K562 (cell line): Measurements from ENCODE around the gene HNMT. TPM values are rescaled to one million over a fixed set of nuclear protein-coding genes. Genes with fewer than 3 reads are reported as not detected.
A peak's percentile ranks its signal among the peaks of the same experiment; 100 is the strongest.

ENCODE experiments used
- CEBPG ChIP-seq, 3 experiments: fragments of 200-800 bp in 1 of 3; sonication (Bioruptor generic) in 1 of 3; sonication (generic) in 1 of 3; formaldehyde crosslinking in 1 of 3; IDR thresholded peaks in 2 of 3; conservative IDR thresholded peaks in 1 of 3; 2 replicates each; pipeline versions ENCODE4 v1.6.1 to v1.8.0; 2016 to 2022; ENCODE audit warnings: missing compliant biosample characterization in 2 of 3, missing genetic modification characterization in 2 of 3, mild to moderate bottlenecking in 1 of 3, missing genetic modification reagents in 1 of 3
- EHMT2 ChIP-seq: fragments of 450-650 bp; IDR thresholded peaks from 2 replicates; pipeline ENCODE4 v1.6.1; 2018; ENCODE audit warnings: antibody characterized with exemption
- ELF1 ChIP-seq: fragments of 200-800 bp; sonication (Bioruptor generic); IDR thresholded peaks from 2 replicates; pipeline ENCODE4 v1.6.1; 2016; ENCODE audit warnings: missing genetic modification characterization, missing compliant biosample characterization
- EP400 ChIP-seq: fragments of 450-650 bp; IDR thresholded peaks from 2 replicates; pipeline ENCODE4 v1.6.1; 2017; ENCODE audit warnings: antibody characterized with exemption, mild to moderate bottlenecking, moderate library complexity
- FOXA3 ChIP-seq, 2 experiments: fragments of 450-650 bp in 1 of 2; sonication (generic) in 1 of 2; formaldehyde crosslinking; IDR thresholded peaks in 1 of 2; conservative IDR thresholded peaks in 1 of 2; 2 replicates each; pipeline versions ENCODE4 v1.4.0 to v1.8.0; 2020 to 2022; ENCODE audit warnings: mild to moderate bottlenecking in 2 of 2, missing genetic modification reagents in 1 of 2
- HCFC1 ChIP-seq: IDR thresholded peaks from 2 replicates; pipeline ENCODE4 v1.6.1; 2012; ENCODE audit warnings: low read depth, low read length, improper control_type of control experiment
- HIVEP1 ChIP-seq: fragments of 250-450 bp; sonication (Bioruptor Pico); IDR thresholded peaks from 2 replicates; pipeline ENCODE4 v1.4.0; 2020; ENCODE audit warnings: mild to moderate bottlenecking
- NFATC3 ChIP-seq: fragments of 450-650 bp; IDR thresholded peaks from 2 replicates; pipeline ENCODE4 v1.6.1; 2017; ENCODE audit warnings: mild to moderate bottlenecking
- OTX1 ChIP-seq: fragments of 450-650 bp; formaldehyde crosslinking; IDR thresholded peaks from 2 replicates; pipeline ENCODE4 v1.4.0; 2022; ENCODE audit warnings: mild to moderate bottlenecking
- RBM34 ChIP-seq: fragments of 200-400 bp; formaldehyde crosslinking; IDR thresholded peaks from 2 replicates; pipeline ENCODE4 v1.6.1; 2018; ENCODE audit warnings: low read length, borderline replicate concordance; ENCODE audit not compliant: insufficient read depth
- RFX1 ChIP-seq: fragments of 450-650 bp; IDR thresholded peaks from 2 replicates; pipeline ENCODE4 v1.6.1; 2016; ENCODE audit warnings: mild to moderate bottlenecking, moderate library complexity
- SMARCA5 ChIP-seq: fragments of 450-650 bp; IDR thresholded peaks from 2 replicates; pipeline ENCODE4 v1.6.1; 2016
- SREBF1 ChIP-seq: fragments of 150-350 bp; IDR thresholded peaks from 2 replicates; pipeline ENCODE4 v1.6.1; 2014; ENCODE audit warnings: antibody characterized with exemption, low read depth, low read length, borderline replicate concordance
- STAT5A ChIP-seq: IDR thresholded peaks from 2 replicates; pipeline ENCODE4 v1.6.1; 2012; ENCODE audit warnings: low read length, inconsistent platforms, borderline replicate concordance
- SUPT5H ChIP-seq: fragments of 450-650 bp; IDR thresholded peaks from 2 replicates; pipeline ENCODE4 v1.6.1; 2016
- TBP ChIP-seq: optimal IDR thresholded peaks from 2 replicates; pipeline ENCODE3; 2011; ENCODE audit warnings: low read depth, low read length, improper control_type of control experiment
- TOE1 ChIP-seq, 2 experiments: fragments of 450-650 bp in 1 of 2; sonication (generic) in 1 of 2; formaldehyde crosslinking in 1 of 2; IDR thresholded peaks; 2 replicates each; pipeline versions ENCODE4 v1.7.1 to v1.8.0; 2016 to 2022; ENCODE audit warnings: borderline replicate concordance in 2 of 2, mild to moderate bottlenecking in 2 of 2, antibody characterized with exemption in 1 of 2, inconsistent platforms in 1 of 2, low read depth in 1 of 2, missing genetic modification reagents in 1 of 2, moderate library complexity in 1 of 2
- TRIM28 ChIP-seq: fragments of 450-650 bp; IDR thresholded peaks from 2 replicates; pipeline ENCODE4 v1.6.1; 2017
- ZNF232 ChIP-seq: sonication (generic); formaldehyde crosslinking; IDR thresholded peaks from 2 replicates; pipeline ENCODE4 v1.8.0; 2022; ENCODE audit warnings: mild to moderate bottlenecking, missing genetic modification reagents
- ZNF586 ChIP-seq: fragments of 450-650 bp; formaldehyde crosslinking; conservative IDR thresholded peaks from 2 replicates; pipeline ENCODE4 v1.4.0; 2020; ENCODE audit warnings: mild to moderate bottlenecking, moderate library complexity
- ZNF764 ChIP-seq: fragments of 250-450 bp; sonication (Bioruptor Pico); IDR thresholded peaks from 2 replicates; pipeline ENCODE4 v1.4.0; 2020; ENCODE audit warnings: low read depth, mild to moderate bottlenecking, moderate library complexity
- ZZZ3 ChIP-seq: fragments of 450-650 bp; IDR thresholded peaks from 2 replicates; pipeline ENCODE4 v1.6.1; 2016; ENCODE audit warnings: antibody characterized with exemption, mild to moderate bottlenecking, moderate library complexity
- polyA plus RNA-seq, 8 experiments: library from polyadenylated mRNA; depleted of rRNA in 4 of 8; stranded (reverse) in 5 of 8; unstranded in 3 of 8; fragments of >200 nt; fragmentation: Nextera tagmentation in 2 of 8; fragmentation: Illumina TruSeq in 1 of 8; extraction: Ambion mirVana in 2 of 8; extraction: Trizol in 1 of 8; gene quantifications; 2 replicates each; pipeline versions ENCODE4 v1.2.1 to v1.2.3, GENCODE V29; 2011 to 2014; ENCODE audit warnings: inconsistent platforms in 1 of 8, missing spikeins in 1 of 8
- total RNA-seq, 7 experiments: library from RNA; depleted of rRNA in 6 of 7; stranded (reverse); fragments of >200 nt in 6 of 7; fragmentation: Illumina TruSeq in 2 of 7; extraction: Trizol in 2 of 7; gene quantifications; 2 replicates each; pipeline versions ENCODE4 v1.2.1 to v1.2.3, GENCODE V29; 2011 to 2021; ENCODE audit warnings: low replicate concordance in 1 of 7
- TF ChIP-seq, protein P1 (sequence below): fragments of 450-650 bp; IDR thresholded peaks from 2 replicates; pipeline ENCODE4 v1.6.1; 2016; ENCODE audit warnings: antibody characterized with exemption
- TF ChIP-seq, protein P2 (sequence below): sonication (generic); formaldehyde crosslinking; IDR thresholded peaks from 2 replicates; pipeline ENCODE4 v1.8.1; 2023; ENCODE audit warnings: mild to moderate bottlenecking, missing genetic modification reagents, moderate library complexity
- TF ChIP-seq, protein P3 (sequence below): fragments of 450-650 bp; IDR thresholded peaks from 2 replicates; pipeline ENCODE4 v1.6.1; 2017; ENCODE audit warnings: antibody characterized with exemption, mild to moderate bottlenecking

The HNMT gene
- total and polyA plus RNA-seq, 9 of the 15 experiments (the other 6 are each of a cell fraction or from before 2014, with no cell fraction given): 3.1 to 10.9 (median 5.3) TPM

DNA sequence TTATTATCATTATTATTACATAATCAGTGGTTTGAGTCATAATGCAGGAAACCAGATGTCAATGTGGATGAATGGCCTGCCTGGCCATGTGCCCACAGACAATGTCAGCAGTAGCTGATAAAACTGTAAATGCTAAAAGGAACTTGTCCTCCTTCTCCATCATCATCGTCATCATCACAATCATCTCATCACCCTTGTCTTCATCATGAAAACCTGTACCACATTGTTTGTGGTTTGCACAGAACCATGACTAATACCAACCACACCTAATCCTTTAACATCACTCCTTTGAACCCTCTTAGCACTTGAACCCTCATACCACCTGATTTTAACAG is 96.0 kb downstream of the HNMT start (continued):
- TF ChIP-seq, protein P1, sequence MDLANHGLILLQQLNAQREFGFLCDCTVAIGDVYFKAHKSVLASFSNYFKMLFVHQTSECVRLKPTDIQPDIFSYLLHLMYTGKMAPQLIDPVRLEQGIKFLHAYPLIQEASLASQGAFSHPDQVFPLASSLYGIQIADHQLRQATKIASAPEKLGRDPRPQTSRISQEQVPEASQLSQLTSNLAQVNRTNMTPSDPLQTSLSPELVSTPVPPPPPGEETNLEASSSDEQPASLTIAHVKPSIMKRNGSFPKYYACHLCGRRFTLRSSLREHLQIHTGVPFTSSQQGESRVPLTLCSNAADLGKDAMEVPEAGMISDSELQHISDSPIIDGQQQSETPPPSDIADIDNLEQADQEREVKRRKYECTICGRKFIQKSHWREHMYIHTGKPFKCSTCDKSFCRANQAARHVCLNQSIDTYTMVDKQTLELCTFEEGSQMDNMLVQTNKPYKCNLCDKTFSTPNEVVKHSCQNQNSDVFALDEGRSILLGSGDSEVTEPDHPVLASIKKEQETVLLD: peak; percentile 61; the same call in 1 of the 2 replicates
- TF ChIP-seq ZZZ3 (no peak), CEBPG (CRISPR knock-in tag; IDR thresholded peaks at IDR 0.05) (no peak), CEBPG (tag; conservative IDR thresholded peaks at IDR 0.05 in 1 of 2, IDR thresholded peaks at IDR 0.05 in 1 of 2) (peak; percentile 70 to 88), SMARCA5 (no peak), EP400 (no peak; the same call in 1 of the 2 replicates), HCFC1 (no peak), ELF1 (tag) (no peak), SREBF1 (no peak), RBM34 (no peak), ZNF764 (no peak), TOE1 (IDR thresholded peaks at IDR 0.05; ENCODE audit: borderline replicate concordance) (0 out of 2 replicates have a peak, but pooled peaks have one; percentile 28), TOE1 (CRISPR knock-in tag; IDR thresholded peaks at IDR 0.05; ENCODE audit: borderline replicate concordance, low read depth) (no peak), TRIM28 (no peak), FOXA3 (CRISPR knock-in tag; conservative IDR thresholded peaks at IDR 0.05 in 1 of 2, IDR thresholded peaks at IDR 0.05 in 1 of 2) (no peak), HIVEP1 (CRISPR knock-in tag) (no peak), ZNF586 (CRISPR knock-in tag) (no peak), TBP (no peak), NFATC3 (no peak), STAT5A (peak; percentile 83), OTX1 (CRISPR knock-in tag) (no peak), RFX1 (no peak), ZNF232 (CRISPR knock-in tag) (no peak), EHMT2 (peak; percentile 85), SUPT5H (no peak)
- TF ChIP-seq, protein P2, sequence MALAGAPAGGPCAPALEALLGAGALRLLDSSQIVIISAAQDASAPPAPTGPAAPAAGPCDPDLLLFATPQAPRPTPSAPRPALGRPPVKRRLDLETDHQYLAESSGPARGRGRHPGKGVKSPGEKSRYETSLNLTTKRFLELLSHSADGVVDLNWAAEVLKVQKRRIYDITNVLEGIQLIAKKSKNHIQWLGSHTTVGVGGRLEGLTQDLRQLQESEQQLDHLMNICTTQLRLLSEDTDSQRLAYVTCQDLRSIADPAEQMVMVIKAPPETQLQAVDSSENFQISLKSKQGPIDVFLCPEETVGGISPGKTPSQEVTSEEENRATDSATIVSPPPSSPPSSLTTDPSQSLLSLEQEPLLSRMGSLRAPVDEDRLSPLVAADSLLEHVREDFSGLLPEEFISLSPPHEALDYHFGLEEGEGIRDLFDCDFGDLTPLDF (CRISPR knock-in tag): no peak
- TF ChIP-seq, protein P3, sequence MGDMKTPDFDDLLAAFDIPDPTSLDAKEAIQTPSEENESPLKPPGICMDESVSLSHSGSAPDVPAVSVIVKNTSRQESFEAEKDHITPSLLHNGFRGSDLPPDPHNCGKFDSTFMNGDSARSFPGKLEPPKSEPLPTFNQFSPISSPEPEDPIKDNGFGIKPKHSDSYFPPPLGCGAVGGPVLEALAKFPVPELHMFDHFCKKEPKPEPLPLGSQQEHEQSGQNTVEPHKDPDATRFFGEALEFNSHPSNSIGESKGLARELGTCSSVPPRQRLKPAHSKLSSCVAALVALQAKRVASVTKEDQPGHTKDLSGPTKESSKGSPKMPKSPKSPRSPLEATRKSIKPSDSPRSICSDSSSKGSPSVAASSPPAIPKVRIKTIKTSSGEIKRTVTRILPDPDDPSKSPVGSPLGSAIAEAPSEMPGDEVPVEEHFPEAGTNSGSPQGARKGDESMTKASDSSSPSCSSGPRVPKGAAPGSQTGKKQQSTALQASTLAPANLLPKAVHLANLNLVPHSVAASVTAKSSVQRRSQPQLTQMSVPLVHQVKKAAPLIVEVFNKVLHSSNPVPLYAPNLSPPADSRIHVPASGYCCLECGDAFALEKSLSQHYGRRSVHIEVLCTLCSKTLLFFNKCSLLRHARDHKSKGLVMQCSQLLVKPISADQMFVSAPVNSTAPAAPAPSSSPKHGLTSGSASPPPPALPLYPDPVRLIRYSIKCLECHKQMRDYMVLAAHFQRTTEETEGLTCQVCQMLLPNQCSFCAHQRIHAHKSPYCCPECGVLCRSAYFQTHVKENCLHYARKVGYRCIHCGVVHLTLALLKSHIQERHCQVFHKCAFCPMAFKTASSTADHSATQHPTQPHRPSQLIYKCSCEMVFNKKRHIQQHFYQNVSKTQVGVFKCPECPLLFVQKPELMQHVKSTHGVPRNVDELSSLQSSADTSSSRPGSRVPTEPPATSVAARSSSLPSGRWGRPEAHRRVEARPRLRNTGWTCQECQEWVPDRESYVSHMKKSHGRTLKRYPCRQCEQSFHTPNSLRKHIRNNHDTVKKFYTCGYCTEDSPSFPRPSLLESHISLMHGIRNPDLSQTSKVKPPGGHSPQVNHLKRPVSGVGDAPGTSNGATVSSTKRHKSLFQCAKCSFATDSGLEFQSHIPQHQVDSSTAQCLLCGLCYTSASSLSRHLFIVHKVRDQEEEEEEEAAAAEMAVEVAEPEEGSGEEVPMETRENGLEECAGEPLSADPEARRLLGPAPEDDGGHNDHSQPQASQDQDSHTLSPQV: 0 out of 2 replicates have a peak, but pooled peaks have one; percentile 27
